Activated gamma-delta T cell (primary cell): ENCODE data around the gene NISCH.

Source experiments
- DNase-seq: peaks from one replicate; lab custom pipeline; 2025; lab: John Stamatoyannopoulos, UW

The NISCH gene

DNA sequence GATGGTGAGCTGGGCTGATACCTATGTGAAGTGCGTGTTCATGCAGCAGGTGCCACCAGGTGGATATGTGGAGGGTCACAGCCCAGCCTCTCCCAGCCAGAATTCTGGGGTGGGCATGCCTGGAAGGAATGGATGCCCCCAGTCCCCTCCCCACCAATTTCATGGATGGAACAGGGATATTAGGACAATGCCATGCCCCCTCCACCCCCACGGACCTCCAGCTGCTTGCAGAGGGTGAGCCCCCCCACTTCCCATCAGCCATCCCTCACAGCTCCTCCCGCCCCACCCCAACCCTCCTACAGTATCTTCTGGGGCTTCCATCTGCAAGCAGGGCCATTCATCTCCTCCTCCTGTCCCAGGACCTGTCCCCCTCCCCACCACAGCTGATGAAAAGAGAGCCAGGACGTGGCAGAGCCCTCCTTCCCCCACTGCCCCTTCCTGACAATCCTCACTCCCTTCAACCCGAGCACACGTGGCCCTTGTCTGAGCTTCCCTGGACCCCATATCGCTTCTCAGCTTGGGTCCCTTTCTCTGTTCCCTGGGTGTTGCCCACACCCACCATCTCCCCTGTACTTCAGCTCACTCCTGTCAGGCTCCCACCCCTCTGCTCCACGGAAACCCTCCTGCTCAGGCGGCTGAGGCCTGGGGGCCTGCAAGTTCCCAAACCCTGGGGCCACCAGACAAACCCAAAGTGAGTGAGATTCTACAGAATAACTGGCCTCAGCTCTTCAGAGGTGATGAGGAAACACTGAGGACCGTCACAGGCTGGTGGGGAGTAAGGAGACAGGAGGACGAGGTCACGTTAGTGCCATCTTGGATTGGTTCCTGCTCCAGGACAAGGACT, 7.7 kb upstream of the NISCH start:
- no peak for DNase-seq

DNA sequence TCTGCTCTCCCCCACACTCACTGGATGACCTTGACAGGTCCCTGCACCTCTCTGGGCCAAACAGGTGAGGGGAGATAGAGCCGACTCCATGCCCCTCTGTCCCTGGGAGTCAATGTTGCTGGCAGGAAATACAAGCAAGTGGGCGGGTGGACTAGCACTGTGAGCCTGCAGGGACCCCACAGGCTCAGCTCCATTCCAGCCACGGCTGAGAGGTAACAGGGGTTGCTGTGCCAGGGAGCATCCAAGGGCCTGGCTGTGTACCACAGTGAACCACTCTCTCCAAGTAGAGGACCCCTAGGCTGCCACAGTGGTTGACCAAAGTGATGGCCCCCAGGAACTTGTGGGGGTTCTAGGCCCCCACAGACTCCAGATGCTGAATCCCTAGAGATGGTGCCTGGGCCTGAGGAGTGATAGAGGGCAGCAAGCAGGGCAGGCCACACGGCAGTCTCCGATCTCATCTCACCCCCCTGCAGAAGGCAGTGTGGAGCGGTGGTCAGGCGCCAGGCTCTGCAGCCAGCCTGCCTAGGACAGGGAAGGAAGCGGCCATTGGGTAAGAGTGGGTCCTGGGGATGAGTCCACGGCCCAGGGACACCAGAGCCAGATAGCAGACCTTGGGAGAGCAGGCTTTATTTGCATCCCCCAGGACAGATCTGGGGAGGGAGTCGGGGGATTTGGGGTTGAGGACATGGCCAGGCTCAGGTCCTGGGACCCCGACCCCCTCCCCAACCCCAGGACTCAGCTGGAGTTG, 4.7 kb upstream of the NISCH start:
- DNase-seq, result no peak

DNA sequence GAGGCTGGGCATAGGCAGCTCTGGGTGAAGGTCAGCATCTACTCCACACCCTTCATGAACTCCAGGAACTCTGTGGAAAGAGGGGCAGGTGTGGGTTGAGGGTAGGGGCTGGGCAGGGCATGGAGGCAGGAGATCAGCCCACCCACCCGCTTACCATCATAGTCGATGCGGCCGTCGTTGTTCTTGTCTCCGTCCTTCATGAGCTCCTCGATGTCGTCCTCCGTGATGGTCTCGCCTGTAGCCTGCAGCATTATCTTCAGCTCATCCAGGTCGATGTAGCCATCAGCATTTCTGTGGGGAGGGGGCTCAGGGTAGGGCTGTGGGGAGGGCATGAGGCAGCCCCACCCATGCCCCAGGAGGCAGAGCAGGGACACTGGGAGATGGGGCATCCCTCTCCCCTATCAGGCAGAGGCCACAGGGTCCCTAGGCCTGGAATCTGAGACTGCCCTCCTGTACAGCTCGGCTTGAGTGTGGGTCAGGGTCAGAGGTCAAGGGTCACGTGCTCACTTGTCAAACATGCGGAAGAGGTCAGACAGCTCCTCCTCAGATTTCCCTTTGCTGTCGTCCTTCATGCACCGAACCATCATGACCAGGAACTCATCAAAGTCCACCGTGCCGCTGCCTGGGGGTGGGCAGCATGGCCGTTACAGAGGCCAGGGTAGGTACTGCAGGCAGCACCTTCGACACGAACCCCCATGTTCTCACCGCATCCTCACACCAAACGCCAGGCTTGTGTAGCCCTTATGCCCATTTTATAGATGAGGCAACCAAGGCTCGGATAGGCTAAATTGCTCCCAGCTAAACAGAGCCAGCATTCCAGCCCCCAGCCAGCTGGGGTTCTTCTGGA, 3.9 kb upstream of the NISCH start:
- DNase-seq, result no peak

DNA sequence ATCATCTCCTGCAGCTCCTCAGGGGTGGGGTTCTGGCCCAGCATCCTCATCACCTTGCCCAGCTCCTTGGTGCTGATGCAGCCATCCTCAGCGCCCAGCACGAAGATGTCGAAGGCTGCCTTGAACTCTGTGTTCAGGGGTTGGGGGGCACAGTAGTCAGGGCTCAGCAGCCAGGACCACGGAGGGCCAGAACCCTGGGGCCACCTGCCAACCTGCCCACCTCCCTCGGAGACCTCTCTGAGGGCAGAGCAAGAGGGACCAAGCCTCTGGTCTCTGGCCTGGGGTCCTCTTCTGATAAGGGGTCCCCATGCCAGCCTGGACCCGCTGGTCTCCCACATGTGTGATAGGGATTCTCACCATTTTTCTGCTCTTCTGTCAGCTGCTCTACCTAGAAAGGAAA, 3.3 kb upstream of the NISCH start:
- no peak for DNase-seq

DNA sequence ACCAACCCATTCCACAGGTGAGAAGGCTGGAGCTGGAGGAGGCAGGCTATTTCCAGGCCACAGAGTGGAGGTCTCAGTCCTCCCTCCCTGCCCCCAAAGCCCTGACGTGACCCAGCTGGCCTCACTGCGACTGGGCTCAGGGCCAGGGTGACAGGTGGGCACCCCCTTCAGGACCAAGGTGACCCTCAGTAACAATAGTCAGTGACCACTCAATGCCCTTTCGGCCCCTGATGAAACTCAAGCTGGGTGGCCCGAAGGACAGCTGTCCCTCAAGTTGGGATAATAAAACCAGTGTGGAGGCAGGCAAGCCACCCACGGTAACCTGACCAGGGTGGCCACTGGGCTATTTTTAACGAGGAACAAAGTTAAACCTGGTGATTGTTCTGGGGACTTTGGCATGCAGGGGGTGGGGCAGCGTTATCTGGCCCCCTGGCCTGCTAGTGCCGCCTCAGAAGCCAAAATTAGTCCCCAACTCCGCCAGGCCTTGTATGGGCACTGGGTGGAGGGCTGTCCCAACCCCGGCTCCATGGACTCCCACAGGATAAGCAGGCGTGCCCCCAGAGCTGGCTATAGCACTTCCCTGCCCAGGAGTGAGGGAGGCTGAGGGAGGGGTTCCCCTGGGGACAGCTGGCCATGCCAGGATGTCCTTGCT, 2.7 kb upstream of the NISCH start:
- no peak for DNase-seq

DNA sequence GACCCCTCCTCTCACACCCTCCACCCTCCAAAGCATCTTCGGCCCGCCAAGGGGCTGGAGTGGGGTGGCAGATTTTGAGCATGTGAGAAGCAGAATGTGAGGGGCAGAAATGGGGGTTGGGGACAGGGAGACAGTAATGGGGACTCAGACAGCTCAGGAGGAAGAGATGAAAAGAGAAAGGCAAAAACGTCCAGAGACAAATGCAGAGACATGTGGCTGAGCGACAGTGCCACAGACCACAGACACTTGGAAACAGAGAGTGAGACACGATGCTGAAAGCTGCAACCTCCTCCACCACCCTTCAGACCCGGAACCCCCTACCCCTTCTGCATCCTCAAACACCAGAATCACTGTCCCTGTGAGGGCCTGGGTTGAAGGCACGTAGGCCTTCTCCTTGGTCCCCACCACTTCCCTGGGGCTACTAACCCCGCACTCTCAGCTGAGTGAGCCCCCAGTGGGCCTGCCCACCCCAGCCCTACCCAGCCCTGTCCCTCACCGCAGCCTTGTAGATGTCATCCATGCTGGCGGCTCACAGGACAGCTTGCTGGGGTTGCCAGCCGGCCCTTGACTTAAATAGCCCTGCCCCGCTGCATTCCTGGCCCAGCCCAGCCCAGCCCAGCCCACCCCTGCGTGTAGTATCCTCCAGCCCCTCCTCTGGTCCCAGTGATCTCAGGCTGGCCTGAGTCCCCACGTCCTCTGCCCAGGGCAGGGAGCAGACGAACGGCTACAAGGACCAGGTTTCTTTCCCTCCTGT, 1.7 kb upstream of the NISCH start, which contains the start of gene TNNC1:
Gene TNNC1, minus strand, starts transcription at position 546 of the 754 bp plus-strand sequence. Its CDS starts 26 bp downstream, at position 520.
- no peak for DNase-seq

DNA sequence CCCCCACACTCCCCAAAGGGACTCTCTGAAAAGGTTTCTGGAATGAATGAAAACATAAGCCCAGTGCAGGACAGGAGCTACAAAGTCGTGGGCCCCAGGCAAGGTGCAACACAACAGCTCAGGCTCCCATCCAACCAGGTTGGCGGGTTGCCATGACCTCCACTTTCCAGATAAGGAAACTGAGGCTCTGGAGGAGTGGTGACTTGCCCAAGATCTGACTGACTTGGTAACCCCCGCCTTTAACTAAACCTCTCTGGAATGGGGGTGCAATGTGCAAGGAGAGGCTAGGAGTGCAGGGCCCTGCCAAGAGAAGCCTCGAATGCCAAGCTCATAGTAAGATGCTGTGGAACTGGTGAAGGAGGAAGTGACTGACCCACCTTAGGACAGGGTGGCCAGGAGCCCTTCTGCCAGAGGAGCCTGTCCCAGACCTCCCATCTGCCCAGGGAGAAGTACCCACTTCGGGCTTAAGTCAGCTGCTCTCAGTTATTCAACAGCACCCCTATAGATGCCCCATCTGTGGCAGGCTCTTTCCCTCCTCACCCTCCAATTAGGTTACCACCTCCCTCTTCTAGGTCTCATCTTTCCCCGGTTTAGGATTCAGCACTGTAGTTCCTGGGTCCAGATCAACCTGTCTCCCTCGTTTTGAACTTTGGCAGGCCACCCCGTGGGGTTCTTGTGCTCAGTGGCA, 1.0 kb upstream of the NISCH start:
- no peak for DNase-seq

DNA sequence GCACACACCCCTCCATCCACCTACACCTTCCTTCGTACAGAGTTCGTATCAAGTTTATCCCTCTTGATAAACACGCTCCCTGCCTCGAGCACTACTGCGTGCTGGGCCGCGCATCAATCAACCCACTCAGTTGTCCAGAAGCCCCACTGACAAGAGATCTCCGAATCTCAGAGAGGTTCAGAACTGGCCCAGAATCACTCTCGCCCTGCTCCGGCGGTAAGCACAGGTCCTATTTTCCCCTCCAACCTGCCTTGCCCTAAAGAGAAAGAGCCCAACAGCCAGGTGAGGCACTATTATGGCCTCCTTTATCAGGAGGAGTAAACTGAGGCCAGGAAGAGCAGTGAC, 494 bp upstream of the NISCH start:
- DNase-seq, result no peak

DNA sequence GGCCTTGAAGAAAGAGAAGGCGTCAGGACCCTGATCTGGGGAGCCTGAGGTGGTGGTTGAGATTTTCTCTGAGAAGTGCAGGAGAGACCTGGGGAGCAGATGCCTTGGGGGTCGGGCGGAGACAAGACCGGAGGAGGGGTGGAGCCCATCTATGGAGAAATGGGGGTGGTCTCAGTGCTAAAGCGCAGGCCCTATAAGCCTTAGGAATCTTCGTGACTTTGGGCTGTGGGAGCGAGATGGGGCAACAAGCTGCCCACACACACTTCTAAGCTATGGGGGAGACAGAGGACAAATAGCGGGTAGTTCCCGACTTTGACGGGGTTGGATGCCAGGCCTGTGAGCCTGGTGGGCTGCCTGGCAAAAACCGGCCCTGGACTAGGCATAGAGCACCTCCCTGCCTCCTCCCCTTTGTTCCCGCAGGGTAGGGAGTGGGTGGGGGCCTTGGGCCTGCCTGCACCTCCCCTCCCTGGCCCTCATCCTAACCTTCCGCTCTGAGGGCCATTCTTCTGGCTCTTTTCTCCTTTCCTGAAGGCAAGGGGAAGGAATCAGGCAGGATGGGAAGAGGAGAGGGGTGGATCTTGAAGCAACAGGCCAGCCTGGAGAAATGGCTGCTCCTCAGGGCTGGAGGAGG, 880 bp downstream of the NISCH start:
- DNase-seq, result no peak

DNA sequence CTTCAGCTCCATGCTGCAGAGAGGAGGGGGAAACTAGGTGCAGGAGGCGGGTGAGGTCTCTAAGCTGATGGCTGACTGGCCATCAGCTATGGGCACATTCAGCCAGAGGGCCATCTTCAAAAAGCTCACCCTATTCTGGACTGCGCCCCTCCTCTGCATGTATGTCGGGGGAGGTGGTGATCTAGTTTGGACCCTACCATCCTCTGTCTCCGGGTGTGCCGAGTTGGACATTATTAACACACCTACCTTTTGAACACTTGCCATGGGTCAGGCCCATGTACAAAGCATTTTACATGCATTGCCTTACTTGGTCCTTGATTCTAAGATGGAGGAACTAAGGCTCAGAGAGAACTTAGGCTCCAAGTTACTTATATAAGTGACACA, 1.4 kb downstream of the NISCH start:
- DNase-seq, result no peak

DNA sequence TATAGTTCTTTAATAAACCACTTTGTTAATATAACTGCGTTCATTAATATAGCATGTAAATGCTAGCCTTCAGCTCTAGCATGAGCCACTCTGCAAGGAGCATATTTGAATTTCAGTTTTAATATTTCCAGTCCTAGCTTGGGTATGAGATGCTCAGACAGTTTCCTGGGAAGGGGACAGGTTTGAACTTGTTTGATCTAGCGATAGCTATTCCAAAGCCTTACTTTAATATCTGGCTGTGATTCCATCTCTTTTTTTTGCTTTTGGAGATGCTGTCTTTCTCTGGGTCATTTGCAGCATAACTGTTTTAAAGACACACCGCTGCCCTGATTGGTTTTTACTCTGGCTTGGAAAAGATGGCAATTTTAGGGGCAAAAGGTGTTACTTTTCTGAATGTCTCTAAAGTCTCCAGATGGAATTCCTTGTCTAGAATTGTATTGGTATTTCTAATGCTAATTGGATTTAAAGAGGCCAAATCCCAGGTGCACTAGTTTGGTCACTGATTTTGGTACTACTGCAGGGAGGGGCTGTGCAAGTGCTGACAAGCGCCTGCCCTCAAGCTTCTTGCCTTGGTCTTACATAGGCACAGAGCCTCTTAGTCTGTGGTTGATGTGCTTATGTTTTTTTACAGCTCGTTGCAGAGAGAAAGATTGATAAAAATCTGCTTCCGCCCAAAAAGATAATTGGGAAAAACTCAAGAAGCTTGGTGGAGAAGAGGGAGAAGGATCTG, 2.8 kb downstream of the NISCH start:
- DNase-seq, result no peak

DNA sequence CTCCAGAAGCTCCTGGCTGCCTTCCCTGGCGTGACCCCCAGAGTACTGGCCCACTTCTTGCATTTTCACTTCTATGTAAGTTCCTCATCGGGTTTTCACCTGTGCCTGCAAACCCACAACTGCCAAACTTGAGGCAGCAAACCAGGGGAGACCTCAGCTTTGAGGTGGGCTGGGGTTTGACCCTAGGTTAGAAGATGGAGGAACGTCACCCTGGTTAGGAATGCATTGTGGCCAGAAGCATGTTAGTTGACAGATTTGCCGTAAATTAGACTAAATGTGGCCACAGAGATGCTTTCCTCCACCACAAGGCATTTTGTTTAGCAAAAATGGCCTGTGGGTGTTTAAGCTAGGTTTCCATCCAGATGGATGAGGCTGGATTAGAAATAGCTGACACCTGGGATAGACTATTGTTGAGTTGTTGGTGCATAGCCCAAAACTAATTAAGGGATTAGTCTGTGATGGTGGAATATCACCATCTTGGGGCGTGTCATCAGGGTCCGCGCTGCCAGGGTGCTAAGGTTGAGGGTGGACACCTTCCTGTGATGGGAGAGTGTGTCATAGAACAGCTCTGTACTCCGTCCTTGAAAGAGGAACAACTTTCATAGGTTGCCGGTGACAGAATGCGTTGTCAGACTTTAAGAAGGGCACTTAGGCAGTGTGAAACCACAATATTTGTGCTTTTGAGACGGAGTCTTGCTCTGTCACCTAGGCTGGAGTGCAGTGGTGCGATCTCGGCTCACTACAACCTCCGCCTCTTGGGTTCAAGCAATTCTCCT, 3.6 kb downstream of the NISCH start:
- DNase-seq, result no peak

DNA sequence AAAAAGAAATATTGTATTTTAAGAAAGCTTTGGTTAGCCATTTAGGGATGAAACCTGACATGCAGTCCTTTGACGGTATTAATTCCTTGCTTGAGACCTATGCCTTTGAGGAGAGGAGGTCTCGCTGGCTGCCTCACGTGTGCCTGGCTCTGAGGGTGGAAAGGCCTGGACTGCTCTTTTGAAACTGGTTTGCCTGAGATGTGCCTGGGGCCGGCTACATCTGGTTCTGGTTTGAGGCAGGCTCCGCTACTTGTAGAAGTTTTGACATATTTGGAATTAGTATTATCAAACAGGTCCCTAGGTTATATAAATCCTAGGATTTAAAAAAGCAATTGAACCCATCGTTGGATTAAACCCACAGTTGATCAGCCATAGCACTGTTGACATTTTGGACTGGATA, 6.5 kb downstream of the NISCH start:
- no peak for DNase-seq

DNA sequence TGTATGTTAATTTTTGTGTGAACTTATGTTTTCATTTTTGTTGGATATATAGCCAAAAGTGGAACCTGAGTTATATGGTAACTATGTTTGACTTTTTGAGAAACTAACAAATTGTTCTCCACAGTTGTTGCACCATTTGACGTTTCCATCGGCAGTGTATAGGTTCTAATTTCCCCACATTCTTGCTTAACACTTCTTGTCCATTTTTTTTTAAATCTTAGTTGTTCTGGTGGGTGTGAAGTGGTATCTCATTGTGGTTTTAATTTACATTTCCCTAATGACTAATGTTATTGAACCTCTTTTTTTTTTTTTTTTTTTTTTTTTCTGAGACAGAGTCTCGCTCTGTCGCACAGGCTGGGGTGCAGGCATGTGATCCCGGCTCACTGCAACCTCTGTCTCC, 8.0 kb downstream of the NISCH start:
- no peak for DNase-seq

DNA sequence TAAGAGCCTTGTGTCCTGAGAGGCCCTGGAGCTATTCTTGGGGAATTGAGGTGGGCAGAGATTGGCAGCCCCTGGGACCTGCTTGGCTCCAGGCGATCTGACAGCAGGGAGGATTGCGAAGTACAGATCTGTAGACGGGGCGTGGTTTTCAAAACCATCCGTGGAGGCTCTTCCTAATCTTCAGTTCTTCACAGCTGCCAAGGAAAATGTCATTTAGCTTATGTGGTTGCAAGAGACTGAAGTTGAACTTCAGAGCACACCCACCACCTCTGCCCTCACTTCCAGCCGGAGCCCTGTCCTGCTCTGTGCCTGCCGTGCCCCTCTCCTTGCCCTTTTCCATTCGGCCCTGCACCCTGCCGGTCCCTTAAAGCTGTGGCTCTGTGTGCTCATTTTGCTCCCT, 12.9 kb downstream of the NISCH start:
- no peak for DNase-seq

DNA sequence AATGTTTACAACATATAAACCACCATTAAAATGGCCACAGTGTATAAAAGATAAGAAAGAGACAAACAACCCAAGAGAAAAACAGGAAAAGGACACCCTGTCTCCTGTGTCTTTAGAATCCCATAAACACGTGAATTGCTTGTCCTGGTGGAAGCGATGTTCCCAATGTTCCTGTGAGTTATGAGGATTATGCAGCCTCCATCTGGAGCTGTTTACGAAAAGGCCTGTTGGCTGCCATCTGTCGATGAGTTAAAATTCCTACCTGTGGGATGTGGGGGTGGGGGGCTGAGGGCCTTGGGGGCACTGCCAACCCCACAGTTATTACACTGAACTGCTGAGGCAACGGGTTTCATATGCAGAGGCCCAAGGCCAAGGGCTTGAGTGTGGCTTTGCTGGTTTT, 13.6 kb downstream of the NISCH start:
- DNase-seq, result no peak

DNA sequence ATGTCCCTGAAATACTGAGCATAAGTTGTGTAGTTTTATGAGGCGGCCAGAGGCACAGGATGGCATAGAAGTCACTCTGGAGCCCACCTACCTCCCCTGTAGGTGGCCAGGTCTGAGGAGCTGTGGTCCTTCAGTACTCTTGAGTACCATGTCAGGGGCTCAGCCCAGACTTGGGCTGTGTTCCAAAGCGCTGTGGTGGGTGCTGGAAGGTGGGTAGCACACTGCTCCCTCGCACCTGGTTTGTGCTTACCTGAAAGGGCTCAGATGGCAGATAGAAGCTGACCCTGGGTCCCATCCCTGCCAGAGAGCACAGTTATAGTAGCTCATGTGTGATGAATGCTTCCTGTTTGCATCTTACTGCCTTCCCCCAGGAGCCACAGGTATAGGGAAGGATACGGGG, 15.5 kb downstream of the NISCH start:
- DNase-seq, result no peak

DNA sequence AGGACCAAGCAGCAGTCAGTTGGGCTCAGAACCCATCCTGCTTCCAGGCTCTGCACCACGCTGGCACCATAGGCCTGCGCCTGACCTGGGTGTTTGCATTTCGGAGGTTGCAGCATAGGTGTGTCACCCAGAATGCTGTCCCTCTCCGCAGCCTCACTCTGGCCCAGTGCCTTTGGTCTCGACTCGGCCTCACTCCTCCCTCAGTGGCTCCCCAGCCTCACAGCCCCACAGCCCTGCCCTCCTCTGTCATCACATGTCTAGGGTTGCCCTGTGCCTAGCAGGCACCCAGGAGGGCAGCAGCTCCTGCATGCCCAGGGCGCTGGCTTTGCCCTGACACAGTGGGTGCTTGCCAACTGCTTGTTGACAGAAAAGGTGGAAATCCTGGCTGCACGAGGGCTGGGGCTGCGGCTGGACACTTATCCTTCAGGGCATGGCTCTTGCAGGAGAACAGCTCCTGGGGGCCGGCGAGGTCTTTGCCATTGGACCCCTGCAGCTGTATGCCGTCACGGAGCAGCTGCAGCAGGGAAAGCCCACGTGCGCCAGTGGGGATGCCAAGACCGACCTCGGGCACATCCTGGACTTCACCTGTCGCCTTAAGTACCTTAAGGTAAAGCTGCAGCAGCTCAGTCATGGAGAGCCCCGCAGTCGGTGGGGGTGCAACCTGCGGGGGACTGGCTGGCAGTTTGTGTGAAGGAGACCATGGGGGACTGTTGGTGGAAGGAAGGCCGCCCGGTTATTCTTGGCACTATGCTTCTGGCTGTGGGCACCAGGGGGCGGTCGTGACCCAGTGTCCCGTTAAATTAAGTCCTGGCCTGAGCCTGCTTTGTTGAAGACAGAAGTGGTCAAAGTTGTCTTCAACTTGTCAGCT, 16.2 kb downstream of the NISCH start:
- DNase-seq, result no peak
